HG03460 (cell line): ENCODE measurements around the gene MAPKAPK2.
"Not testable (repeated sequence)": the region's sequence is repeated elsewhere in the genome, so short reads cannot be mapped to it uniquely, and the experiment has no call there.

Experiments
- ATAC-seq: cut with Tn5 transposase; IDR thresholded peaks from one replicate; pipeline ENCODE4 v1.9.1; 2021; ENCODE audit not compliant: unreplicated experiment

Gene MAPKAPK2

GRCh38 chr1:206684478-206685333, at the start of gene MAPKAPK2:
MAPKAPK2 (plus strand) TSS chr1:206684905; CDS start chr1:206685230, 325 bp downstream.
- ATAC-seq: peak; percentile 44

- peak; percentile 90 for ATAC-seq
These were observed 49.4 kb upstream of the MAPKAPK2 start, which contains the start of gene DYRK3 for GRCh38 chr1:206635080-206635977. DYRK3 (plus strand) TSS chr1:206635536; CDS start chr1:206635704, 168 bp downstream.

GRCh38 chr1:206635978-206636345, 48.7 kb upstream of the MAPKAPK2 start:
- peak; percentile 9 for ATAC-seq

GRCh38 chr1:206636671-206637070, 48.0 kb upstream of the MAPKAPK2 start:
- no peak for ATAC-seq

- ATAC-seq: no peak
These were observed 47.1 kb upstream of the MAPKAPK2 start for GRCh38 chr1:206637605-206638004.

GRCh38 chr1:206642074-206642473, 42.6 kb upstream of the MAPKAPK2 start:
- ATAC-seq: not testable (repeated sequence)

GRCh38 chr1:206643118-206643698, 41.5 kb upstream of the MAPKAPK2 start:
- ATAC-seq: no peak

GRCh38 chr1:206646504-206646903, 38.2 kb upstream of the MAPKAPK2 start:
- no peak for ATAC-seq

- ATAC-seq: no peak
These were observed 37.5 kb upstream of the MAPKAPK2 start for GRCh38 chr1:206647224-206647623.

- ATAC-seq: no peak
These were observed 35.3 kb upstream of the MAPKAPK2 start for GRCh38 chr1:206649261-206649921.

GRCh38 chr1:206651014-206651413, 33.7 kb upstream of the MAPKAPK2 start:
- ATAC-seq: no peak

GRCh38 chr1:206651958-206652890, 32.5 kb upstream of the MAPKAPK2 start:
- no peak for ATAC-seq

- no peak for ATAC-seq
These were observed 30.8 kb upstream of the MAPKAPK2 start for GRCh38 chr1:206653715-206654459.

- ATAC-seq: no peak
These were observed 29.9 kb upstream of the MAPKAPK2 start for GRCh38 chr1:206654828-206655227.

- ATAC-seq: no peak
These were observed 29.2 kb upstream of the MAPKAPK2 start for GRCh38 chr1:206655471-206655882.

GRCh38 chr1:206656936-206657335, 27.8 kb upstream of the MAPKAPK2 start:
- no peak for ATAC-seq

- ATAC-seq: no peak
These were observed 27.0 kb upstream of the MAPKAPK2 start for GRCh38 chr1:206657751-206658150.

- ATAC-seq: no peak
These were observed 26.3 kb upstream of the MAPKAPK2 start for GRCh38 chr1:206658264-206658980.

- no peak for ATAC-seq
These were observed 25.8 kb upstream of the MAPKAPK2 start for GRCh38 chr1:206658981-206659273.
